Stimulated activated CD8-positive, alpha-beta memory T cell treated with anti-CD3 and anti-CD28 coated beads, Interleukin-2, amount 100 ng/mL, for 1 hour (primary cell): ENCODE results near the gene ALDH9A1.
"Not testable (repeated sequence)": the region's sequence is repeated elsewhere in the genome, so short reads cannot be mapped to it uniquely, and the experiment has no call there.

Experiments
- DNase-seq, 2 donors: peaks; one replicate each; pipeline ENCODE4 v3.0.0-alpha.2; 2020; ENCODE audit warnings: low read depth in 2 of 2

ALDH9A1 gene

DNA sequence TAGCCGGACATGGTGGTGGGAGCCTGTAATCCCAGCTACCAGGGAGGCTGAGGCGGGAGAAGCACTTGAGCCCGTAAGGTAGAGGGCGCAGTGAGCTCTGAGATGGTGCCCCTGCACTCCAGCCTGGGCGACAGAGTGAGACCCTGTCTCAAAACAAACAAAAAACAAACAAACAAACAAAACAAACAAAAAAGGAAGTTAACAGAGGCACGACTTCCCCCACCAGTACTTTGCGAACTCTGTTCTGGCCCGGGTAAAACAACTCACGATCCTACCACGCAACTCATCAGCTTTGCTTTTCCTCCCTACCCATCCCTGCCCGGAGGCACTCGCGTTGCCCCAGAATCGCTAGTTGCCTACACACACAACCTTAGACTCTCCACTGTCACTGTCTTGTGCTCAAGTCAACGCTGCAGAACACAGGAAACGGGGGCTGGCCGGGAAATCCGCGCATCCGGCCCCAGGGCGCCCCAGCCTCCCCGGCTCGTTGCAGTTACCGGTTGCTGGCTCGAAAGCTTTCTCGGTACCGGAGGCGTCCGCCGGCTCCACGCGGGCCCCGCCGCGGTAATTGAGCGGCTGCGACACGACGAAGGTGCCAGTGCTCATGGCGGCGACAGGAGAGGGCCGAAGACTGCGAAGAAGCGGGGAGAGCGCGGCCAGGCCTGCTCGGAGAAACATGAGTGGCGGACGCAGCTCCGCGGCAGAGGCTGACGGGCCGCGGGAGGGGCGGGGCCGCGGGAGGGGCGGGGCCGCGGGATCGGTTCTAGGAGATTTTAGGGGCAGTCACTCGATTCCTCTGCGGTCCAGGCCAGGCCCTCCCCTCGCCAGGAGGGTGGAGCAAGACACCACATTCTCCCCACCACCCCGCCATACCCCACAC is at the start of gene ALDH9A1:
TSS of gene ALDH9A1 (minus strand) at position 682 of the 880 bp plus-strand sequence. CDS start at position 678, 4 bp downstream.
- peak; percentile 65 to 72 for DNase-seq

DNA sequence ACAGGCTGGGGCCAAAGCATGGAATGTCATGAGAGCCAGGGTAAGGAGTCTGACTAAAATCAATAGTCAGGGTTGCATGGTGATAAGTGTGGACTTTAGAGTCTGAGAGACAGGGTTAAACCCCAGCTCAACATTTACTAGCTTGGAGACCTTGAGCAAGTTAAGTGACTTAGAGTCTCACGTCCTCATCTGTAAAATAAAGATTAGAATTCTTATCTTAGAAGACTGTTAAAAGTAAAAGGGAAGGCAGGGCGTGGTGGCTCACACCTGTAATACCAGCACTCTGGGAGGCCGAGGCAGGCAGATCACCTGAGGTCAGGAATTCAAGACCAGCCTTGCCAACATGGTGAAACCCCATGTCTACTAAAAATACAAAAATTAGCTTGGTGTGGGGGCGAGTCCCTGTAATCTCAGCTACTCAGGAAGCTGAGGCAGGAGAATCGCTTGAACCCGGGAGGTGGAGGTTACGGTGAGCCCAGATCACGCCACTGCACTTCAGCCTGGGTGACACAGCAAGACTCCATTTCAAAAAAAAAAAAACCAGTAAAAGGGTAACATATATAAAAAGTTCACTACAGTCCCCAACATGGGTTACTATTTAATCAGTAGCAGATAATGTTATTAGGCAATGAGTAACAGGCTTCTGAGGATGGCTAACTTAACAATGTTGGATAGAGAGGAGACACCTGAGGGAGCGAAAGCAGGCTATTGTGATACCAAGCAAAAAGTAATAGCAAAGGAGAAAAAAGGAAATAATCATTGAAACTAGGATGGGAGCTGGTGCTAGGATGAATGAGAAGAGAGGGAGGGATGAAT is 49.5 kb upstream of the ALDH9A1 start:
- no peak for DNase-seq

DNA sequence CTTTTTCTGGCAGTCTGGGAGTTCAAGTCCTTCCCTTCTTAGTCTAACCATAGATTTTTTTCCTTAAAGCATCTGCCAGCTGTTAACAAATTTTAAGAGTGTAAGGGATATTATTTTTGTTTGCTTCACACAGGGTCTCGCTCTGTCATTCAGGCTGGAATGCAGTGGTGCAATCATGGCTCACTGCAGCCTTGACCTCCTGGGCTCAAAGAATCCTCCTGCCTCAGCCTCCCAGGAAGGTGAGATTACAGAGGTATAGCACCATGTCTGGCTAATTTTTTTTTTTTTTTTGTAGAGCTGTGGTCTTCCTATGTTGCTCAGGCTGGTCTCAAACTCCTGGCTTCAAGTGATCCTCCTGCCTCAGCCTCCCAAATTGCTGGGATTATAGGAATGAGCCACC is 46.6 kb upstream of the ALDH9A1 start:
- not testable (repeated sequence) for DNase-seq

DNA sequence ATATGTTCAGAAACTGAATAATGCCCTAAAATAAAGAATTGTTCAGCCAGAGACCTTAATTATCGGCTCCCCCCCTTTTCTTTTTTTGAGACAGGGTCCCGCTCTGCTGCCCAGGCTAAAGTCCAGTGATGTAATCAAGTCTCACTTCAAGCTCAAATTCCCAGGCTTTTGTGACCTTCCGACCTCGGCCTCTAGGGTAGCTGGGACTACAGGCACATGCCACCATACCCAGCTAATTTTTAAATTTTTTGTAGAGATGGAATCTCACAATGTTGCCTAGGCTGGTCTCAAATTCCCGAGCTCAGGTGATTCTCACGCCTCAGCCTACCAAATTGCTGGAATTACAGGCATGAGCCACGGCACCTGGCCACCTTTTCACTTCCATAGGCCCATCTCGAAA is 43.8 kb upstream of the ALDH9A1 start:
- no peak for DNase-seq

DNA sequence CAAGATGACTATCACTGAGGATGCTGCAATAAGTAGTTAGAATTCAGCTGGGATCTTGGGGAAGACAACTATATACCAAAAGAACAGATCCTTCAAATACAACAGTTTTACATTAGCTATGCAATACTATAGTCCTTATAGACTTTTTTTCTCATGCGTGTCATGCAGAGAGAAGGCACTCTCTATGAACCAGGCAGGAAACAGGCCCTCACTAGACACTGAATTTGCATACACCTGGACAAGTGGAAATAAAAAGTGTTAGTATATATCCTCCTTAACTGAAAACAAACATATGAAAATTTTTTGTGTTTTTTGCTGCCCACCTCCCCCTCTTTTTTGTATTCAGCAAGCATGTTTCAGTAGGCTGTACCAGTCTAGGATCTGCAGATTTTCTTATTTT is 40.4 kb upstream of the ALDH9A1 start:
- no peak for DNase-seq

DNA sequence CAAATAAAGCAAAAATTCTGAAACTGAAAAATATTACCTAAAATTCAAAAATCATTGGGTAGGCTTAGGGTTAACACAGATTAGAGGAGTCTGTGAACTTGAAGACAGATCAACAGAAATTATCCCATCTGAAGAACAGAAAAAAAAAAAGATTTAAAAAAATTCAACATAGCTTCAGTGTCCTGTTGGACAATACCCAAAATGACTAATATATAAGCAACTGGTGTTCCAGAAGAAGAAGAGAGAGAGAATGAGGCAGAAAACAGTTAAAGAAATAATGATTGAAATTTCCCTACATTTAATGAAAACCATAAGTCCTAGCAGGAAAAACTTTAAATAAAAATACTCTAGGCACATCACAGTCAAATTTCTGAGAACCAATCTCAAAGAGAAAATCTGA is 38.8 kb upstream of the ALDH9A1 start:
- DNase-seq = no peak

DNA sequence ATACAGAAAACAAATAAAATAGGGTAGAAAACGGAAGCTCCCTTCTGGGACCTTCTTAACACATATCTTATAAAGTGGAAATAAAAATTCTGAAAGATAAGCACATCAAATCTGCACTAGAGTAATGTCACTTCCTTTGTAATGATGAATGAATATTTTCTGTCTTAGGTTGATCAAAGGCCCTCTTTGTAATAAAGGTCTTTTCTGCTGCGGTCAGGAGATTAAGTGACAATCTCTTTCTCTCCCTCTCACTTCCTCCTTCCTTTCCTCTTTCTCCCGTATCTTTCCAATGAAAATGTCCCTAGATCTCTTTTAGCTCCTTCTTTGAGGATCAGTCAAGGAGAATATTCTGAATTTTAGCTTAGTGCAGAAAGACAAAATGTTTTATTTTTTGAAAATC is 36.5 kb upstream of the ALDH9A1 start:
- no peak for DNase-seq

DNA sequence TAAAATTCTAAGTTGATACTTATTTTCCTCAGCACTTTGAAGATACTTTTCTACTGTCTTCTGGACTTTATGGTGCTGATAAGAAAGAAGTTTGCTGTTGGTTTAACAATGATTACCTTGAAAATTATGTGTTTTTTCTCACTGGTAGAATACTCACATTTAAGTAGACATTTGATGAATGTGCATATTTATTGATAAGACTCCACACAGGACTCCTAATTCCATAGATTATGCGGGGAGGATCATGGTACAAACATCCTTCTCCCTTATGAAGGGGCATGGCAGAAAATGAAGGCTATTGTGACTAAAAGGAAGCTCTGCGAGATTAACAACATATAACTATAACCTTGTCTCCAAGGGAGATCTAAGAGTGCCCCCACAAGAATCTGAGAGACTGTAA is 28.5 kb upstream of the ALDH9A1 start:
- no peak for DNase-seq

DNA sequence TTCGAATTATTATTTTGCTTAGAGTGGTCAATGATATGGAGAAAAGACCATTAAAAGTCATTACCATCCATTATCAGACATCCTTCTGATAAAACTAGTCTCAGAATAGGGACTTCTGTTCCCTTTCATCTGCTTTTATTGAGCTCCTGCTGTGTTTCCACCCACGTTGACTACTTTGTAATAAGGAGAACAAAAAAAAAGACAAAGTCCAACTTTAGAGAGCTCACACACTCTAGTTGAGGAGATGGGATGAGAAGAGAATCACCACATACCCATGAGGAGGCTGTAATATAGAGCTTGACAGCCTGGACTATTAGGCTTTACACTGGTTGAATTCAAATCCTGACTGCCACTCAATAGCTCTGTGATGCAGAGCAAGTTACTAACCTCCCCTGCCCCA is 27.8 kb upstream of the ALDH9A1 start:
- DNase-seq = no peak

DNA sequence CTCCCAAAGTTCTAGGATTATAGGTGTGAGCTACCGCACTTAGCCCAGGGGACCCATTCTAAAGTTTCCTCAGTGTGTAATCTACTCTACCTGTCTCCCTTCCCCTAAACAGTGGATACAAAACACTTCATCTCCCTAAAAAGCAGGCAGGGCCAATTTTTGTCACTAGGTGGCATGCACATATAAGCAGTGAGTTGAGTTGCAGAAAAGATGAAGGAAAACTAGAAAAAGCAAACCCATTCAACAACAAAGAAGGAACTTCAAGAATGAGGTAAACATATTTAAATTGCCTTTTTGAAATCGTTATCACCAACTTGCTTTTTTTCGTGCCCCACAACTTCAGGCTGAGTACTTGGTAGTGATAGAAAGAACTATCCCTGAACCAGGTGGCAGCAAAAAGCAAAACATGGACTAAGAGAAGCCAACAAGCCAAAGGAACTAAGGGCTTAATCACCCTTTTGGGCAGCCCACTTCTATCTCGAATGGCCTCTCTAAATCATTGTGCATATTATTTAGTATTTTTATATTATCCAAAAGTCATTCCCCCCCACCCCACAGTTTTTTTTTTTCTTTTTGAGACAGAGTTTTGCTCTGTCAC is 19.7 kb upstream of the ALDH9A1 start:
- DNase-seq = no peak

DNA sequence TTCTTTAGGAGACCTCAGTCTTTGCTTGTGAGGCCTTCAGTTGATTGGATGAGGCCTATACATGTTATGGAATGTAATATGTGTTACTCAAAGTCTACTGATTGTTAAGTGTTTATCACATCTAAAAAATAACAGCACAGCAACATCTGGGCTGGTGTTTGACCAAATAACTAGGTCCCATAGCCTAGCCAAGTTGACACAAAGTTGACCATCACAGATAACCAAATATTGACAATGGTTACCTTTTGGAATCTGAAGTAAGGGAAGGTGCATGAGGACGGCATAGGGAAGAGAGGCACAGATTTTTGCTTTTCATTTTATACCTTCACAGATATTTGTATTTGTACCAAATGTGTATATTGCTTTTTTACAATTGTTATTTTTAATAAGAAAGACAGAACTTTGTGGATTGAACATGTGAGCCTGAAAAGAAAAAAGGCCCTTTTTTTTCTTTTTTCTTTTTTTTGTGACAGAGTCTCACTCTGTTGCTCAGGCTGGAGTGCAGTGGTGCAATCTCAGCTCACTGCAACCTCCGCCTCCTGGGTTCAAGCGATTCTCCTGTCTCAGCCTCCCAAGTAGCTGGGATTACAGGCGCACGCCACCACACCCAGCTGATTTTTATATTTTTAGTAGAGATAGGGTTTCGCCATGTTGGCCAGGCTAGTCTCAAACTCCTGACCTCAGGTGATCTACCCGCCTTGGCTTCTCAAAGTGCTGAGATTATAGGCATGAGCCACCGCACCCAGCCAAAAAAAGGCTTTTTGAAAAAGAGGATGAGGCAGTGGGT is 18.1 kb upstream of the ALDH9A1 start:
- DNase-seq = not testable (repeated sequence)

DNA sequence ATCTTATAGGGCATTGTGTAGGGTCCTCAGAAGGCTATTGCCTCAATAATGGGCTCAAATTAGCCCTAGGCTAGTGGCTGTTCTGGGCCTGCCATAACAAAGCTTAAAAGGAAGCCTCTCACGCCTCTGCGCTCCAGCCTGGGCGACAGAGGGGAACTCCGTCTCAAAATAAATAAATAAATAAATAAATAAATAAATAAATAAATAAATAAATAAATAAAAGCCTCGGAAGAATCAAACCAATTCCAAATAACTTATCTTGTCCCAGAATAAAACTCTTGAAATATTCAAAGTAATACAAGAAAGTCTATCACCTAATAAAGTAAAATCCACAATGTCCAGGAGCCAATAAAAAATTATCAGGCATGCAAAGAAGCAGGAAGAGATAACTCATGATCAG is 14.4 kb upstream of the ALDH9A1 start:
- no peak for DNase-seq

DNA sequence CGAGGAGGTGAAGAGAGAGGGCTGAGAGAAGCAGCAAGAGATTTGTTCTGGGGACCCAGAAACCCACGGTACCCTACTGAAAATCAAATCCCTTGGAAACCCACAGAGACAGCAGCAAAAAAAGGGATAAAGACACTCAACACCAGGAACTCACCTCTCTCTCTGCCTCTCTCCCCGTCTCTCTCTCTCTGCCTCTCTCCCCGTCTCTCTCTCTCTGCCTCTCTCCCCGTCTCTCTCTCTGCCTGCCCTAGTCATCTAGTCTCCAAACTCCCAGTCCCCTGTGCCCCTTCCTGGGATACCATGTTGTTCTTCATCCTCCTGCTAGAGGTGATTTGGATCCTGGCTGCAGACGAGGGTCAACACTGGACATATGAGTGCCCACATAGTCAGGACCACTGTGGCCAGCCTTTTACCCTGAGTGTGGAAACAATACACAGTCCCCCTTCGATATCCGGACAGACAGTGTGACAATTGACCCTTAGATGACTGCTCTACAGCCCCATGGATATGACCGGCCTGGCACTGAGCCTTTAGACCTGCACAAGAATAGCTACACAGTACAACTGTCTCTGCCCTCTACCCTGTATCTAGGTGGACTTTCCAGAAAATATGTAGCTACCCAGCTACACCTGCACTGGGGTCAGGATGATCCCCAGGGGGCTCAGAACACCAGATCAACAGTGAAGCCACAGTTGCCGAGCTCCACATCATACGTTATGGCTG is 9.8 kb upstream of the ALDH9A1 start:
- DNase-seq = no peak

DNA sequence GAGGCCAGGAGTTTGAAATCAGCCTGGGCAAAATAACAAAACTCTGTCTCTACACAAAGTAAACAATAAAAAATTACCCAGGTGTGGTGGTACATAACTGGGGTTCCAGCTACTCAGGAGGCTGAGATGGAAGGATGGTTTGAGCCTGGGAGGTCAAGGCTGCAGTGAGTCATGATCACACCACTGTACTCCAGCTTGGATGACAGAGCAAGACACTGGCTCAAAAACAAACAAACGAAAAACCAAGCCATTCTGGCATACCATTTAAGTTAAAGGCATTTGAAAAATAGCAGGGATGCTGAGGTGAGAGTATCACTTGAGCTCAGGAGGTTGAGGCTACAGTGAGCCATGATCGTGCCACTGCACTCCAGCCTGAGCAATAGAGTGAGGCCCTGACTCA is 5.3 kb upstream of the ALDH9A1 start:
- no peak for DNase-seq

DNA sequence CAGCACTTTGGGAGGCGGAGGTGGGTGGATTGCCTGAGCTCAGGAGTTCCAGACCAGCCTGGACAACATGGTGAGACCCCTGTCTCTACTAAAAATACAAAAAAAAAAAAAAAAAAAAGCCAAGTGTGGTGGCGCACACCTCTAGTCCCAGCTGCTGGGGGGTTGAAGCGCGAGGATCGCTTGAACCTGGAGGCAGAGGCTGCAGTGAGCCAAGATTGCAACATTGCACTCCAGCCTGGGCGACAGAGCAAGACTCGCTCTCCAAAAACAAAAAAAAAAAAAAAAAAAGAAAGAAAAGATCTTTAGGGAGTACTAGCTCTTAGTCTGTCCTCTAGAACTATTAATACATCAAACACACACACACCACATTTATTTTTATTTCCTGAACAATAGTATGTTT is 3.6 kb upstream of the ALDH9A1 start:
- DNase-seq = not testable (repeated sequence)

DNA sequence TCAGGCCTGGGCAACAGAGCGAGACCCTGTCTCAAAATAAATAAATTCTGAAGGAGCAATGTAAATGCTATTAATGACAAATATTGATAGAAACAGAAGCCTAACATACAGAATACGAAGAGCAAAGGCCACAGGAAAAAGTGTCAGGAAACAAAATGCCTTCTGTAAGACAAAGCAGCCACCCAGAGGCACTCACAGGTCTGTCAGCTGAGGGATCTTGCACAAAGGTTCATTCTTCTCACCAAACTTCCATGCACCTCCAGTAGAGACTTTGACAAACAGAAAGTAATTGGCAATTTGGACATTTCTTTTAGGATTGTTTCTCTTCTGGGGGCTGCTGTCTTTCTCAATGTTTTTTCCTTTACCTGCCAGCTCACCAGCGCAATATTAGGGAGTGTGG is 1.2 kb upstream of the ALDH9A1 start:
- DNase-seq = no peak

DNA sequence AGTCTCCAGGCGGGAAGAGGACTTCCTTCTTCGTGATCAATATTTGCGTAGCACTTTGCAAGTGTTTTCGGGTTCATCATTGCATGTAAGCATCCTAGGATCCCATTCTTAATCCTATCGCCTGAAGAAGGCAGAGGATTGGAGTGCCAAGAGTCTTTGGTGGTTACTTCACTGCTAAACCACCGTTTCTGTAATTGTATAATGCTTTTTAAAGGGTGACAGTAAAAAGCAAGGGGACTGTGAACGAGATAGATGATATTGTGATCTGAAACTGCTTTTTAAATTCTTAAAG is 345 bp upstream of the ALDH9A1 start:
- DNase-seq = no peak

DNA sequence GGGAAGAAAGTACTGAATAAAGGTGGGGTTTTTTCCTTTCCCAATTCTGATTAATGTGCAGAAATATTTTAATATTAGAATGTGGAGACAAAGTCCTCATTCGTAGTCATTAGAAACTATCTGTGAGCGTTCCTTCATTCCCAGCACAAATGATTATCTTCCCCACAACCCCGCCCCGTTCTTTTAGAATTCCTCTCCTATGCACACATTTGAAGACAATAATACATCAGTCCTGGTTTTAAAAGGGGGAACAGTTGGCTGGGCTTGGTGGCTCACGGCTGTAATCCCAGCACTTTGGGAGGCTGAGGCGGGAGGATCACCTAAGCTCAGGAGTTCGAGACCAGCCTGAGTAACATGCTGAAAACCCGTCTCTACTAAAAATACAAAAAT is 876 bp downstream of the ALDH9A1 start:
- no peak for DNase-seq

DNA sequence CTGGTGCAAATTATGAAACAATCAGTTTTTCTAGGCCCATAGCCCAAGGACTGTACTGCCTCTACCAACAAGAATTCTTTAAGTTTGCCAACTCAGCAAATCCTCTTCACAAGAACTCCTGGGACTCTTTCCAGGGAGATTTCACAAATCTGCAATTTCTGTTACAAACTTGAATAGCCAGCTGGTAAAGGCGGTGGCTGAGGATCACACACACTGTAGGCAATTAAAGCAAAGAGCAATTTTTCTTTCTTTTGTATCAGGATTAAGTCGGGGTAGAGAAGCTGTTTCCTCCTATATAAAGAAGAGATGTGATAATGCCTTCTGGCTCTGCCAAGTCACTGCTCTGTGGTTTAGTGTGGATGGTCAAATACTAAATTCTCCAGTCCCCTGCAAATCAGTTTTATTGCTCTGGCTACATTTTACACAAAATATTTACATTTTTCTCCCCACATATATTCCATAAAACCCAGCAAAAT is 1.7 kb downstream of the ALDH9A1 start:
- DNase-seq = no peak

DNA sequence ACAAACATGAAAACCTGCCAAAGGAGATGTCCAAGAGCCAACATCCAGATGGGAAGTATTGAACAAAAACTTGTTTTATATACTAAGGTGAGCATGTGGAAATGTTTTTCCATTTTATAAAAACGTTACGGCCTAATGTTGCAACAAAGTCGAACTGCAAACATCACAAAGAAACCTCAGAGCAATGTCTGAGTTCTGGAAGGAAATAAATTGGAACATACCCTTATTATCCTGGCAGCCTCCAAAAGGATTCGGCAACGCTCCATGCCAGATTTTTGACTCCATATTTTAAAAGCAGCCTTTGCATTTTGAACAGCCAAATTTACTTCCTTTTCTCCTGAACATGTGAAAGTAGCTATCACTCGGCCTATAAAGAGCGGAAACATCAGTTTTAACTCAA is 3.3 kb downstream of the ALDH9A1 start:
- no peak for DNase-seq

DNA sequence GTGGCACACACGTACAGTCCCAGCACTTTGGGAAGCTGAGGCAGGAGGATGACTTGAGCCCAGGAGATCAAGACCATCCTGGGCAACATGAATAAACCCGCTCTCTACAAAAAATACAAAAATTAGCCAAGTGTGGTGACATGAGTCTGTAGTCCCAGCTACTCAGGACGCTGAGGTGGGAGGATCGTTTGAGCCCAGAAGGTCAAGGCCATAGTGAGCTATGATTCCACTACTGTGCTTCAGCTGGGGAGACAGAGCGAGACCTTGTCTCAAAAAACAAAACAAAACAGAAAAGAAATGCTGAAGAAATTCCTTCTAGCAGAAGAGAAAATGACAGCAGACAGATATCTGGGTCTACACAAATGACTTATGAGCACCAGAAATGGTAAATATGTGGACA is 10.3 kb downstream of the ALDH9A1 start:
- DNase-seq = no peak
